Occipital lobe (tissue), 1 donor: Measurements from ENCODE around the gene TMEM171. TPM values are rescaled to one million over a fixed set of nuclear protein-coding genes. Genes with fewer than 3 reads are reported as not detected.

Experiments used
- total RNA-seq: library from RNA; depleted of rRNA; stranded (reverse); fragments of >200 nt; gene quantifications from one replicate; pipeline ENCODE4 v1.2.3, GENCODE V29; 2014

TMEM171 gene
- total RNA-seq, 1 donor from 2014 or later = 0.78 TPM

Other genes with a start within 250 kb of the TMEM171 start
- 74.4 TPM for gene FCHO2, start 164.5 kb upstream of the TMEM171 start, total RNA-seq
- not detected for gene TMEM174, start 52.6 kb downstream of the TMEM171 start, total RNA-seq